Natural killer cell (primary cell): ENCODE results near the gene FJX1. TPM values are rescaled to one million over a fixed set of nuclear protein-coding genes. Genes with fewer than 3 reads are reported as not detected.

Experiments
- ATAC-seq, 3 donors: fragments of 150-1000 bp in 2 of 3; fragments of 200-7000 bp in 1 of 3; cut with Tn5 transposase; 1 replicate in 1 of 3; 2 replicates in 2 of 3; pipeline ENCODE4 v1.10.0; 2021; ENCODE audit warnings: mild to moderate bottlenecking in 2 of 3, moderate library complexity in 2 of 3
- DNase-seq, 2 donors: peaks; one replicate each; pipeline versions ENCODE4 v3.0.0 to v3.0.0-alpha.2; 2013 to 2021; ENCODE audit warnings: mixed read lengths in 1 of 2
- H3K27ac ChIP-seq: one replicate; pipeline ENCODE4 v1.5.1; 2013; ENCODE audit warnings: mild to moderate bottlenecking, low read length
- H3K27me3 ChIP-seq: one replicate; pipeline ENCODE4 v1.6.1; 2013; ENCODE audit warnings: low read length; ENCODE audit not compliant: control insufficient read depth, insufficient read depth
- H3K36me3 ChIP-seq: one replicate; pipeline ENCODE4 v1.6.1; 2013; ENCODE audit warnings: low read length; ENCODE audit not compliant: control insufficient read depth, insufficient read depth
- H3K4me1 ChIP-seq: one replicate; pipeline ENCODE4 v1.6.1; 2013; ENCODE audit warnings: low read length; ENCODE audit not compliant: control insufficient read depth, insufficient read depth
- H3K4me3 ChIP-seq: one replicate; pipeline ENCODE4 v1.5.1; 2013; ENCODE audit warnings: low read length
- H3K9me3 ChIP-seq: one replicate; pipeline ENCODE4 v1.6.1; 2013; ENCODE audit warnings: low read length; ENCODE audit not compliant: control insufficient read depth, insufficient read depth
- H3K27ac Mint-ChIP-seq, 2 donors: one replicate each; pipeline ENCODE4 v1.8.0; 2022; ENCODE audit warnings: mild to moderate bottlenecking in 2 of 2, mixed read lengths in 2 of 2, moderate library complexity in 1 of 2
- H3K27me3 Mint-ChIP-seq, 2 donors: one replicate each; pipeline ENCODE4 v1.8.0; 2022; ENCODE audit warnings: low read depth in 2 of 2, mixed read lengths in 2 of 2
- H3K36me3 Mint-ChIP-seq: one replicate; pipeline ENCODE4 v1.8.0; 2022; ENCODE audit warnings: mixed read lengths
- H3K4me1 Mint-ChIP-seq, 2 donors: one replicate each; pipeline ENCODE4 v1.8.0; 2022; ENCODE audit warnings: mixed read lengths in 2 of 2
- H3K4me3 Mint-ChIP-seq: one replicate; pipeline ENCODE4 v1.8.0; 2022; ENCODE audit warnings: mild to moderate bottlenecking, moderate library complexity, mixed read lengths
- H3K9me3 Mint-ChIP-seq, 2 donors: one replicate each; pipeline ENCODE4 v1.8.0; 2022; ENCODE audit warnings: mixed read lengths in 2 of 2
- WGBS: methylation state at CpG from one replicate; pipeline ENCODE4 v1.1.7; 2013; ENCODE audit warnings: missing lambda C conversion rate; ENCODE audit not compliant: insufficient coverage; 5-methylcytosine and 5-hydroxymethylcytosine counted together
- intact Hi-C: fragments of 100-400 bp; cut with micrococcal nuclease; formaldehyde crosslinking; loops from one replicate; pipeline ENCODE4 v1.14.2; 2022
- total RNA-seq, 4 donors: library from RNA; stranded (reverse); fragments of 120-200 nt in 1 of 4; gene quantifications; one replicate each; pipeline versions ENCODE4 v1.2.3 to v1.2.4, GENCODE V29; 2013 to 2022
- TF ChIP-seq, protein P1 (sequence below): fragments of 200-600 bp; IDR thresholded peaks from one replicate; pipeline ENCODE4 v1.8.0; 2022; ENCODE audit warnings: antibody characterized with exemption

FJX1 gene
- total RNA-seq, 3 donors from 2014 or later (not counting 1 experiment from before 2014, with no cell fraction given): not detected

DNA sequence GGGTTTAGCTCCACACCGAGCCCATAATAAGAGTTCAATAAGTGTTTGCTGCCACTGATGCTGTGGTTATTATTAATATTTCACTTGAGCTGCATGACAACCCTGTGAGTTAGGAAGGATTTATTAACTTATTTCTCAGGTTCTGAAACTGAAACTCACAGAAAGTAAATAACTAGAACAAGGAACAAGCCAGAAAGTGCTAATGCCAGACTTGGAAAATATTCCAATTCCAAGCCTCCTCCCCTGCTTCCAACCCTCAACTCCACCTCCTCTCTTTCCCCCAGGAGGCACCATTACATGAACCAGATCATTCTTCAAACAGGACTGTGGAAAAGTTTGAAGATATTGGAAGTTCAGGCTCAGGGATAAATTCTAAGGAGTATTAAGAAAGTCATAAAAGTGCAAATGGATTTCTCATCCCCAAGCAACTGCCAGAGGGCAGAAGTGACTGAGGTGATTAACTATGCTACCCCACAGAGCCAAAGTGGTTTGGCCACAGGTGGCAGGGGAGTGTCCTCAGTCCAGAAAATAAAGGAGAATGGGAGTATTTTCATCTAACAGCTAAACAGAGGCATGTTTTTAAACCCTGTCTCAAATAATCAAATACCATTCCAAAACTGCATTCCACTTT, 3.2 kb upstream of the FJX1 start:
- no peak for DNase-seq
- H3K4me1 ChIP-seq: peaks cover 16% of the 10 kb centered on the region
- no peaks in the 10 kb centered on the region for H3K9me3 ChIP-seq
- H3K4me3 ChIP-seq: no peak overlapping the region
- H3K27ac Mint-ChIP-seq: no peak overlapping the region
- H3K36me3 Mint-ChIP-seq: no peaks in the 10 kb centered on the region
- peaks cover 40 to 80% of the 10 kb centered on the region in 2 donors for H3K27me3 Mint-ChIP-seq
- intact Hi-C loops: loop anchor here (5.0 kb wide), 1 partner anchor 862 kb away; no protein-coding TSS in a partner anchor
- H3K27ac ChIP-seq: no peak overlapping the region
- ATAC-seq: no peak
- H3K4me3 Mint-ChIP-seq: no peak overlapping the region
- no peaks in the 10 kb centered on the region for H3K36me3 ChIP-seq
- TF ChIP-seq, protein P1, sequence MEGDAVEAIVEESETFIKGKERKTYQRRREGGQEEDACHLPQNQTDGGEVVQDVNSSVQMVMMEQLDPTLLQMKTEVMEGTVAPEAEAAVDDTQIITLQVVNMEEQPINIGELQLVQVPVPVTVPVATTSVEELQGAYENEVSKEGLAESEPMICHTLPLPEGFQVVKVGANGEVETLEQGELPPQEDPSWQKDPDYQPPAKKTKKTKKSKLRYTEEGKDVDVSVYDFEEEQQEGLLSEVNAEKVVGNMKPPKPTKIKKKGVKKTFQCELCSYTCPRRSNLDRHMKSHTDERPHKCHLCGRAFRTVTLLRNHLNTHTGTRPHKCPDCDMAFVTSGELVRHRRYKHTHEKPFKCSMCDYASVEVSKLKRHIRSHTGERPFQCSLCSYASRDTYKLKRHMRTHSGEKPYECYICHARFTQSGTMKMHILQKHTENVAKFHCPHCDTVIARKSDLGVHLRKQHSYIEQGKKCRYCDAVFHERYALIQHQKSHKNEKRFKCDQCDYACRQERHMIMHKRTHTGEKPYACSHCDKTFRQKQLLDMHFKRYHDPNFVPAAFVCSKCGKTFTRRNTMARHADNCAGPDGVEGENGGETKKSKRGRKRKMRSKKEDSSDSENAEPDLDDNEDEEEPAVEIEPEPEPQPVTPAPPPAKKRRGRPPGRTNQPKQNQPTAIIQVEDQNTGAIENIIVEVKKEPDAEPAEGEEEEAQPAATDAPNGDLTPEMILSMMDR: no peak
- peaks cover 13% of the 10 kb centered on the region for H3K27me3 ChIP-seq
- H3K9me3 Mint-ChIP-seq: no peaks in the 10 kb centered on the region
- 87% methylated on average over 1 of the region's 1 CpG for whole genome bisulfite sequencing
- H3K4me1 Mint-ChIP-seq: peaks cover 3 to 5% of the 10 kb centered on the region in 2 donors

DNA sequence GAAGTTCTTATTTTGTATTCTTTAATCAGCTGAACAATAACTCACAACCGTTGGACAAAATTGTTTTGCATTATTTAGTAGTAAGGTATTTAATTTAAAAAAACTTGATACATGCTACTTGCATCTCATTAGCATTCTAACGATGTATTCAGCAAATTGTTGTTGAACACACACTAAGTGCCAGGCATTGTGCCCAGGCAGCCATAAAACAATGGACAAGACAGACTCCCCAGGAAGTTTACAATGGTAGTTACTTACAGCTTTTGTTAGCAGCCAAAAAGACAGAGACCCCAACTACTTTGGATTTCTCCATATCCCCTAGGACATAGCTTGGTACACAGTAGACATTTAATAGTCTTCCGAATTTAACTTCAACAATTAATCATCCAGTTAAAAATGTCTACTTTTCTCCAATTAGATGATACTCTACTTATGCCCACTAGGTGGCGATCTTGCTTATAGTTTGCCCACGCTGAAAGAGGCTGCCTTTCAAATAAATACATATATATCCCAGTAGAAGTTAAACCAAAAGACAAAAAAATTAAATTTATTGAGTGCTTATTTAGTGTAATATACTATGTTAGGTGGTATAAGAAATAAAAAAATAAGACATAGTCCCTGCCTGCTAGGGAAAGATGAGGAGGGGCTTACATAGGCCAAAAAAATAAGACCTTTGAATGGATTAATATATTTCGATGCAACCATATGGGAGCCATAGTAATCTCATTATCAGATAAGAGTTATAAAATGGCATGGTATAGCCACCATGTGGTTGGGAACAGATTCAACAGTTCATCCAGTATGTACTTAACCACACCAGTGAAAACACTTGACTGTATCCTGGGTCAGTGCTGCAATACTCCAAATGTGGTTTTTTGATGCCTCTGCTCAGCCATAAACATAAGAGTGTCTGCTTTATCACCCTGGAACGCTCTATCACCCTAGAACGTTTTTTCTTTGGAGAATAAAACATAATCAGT, 2.0 kb upstream of the FJX1 start:
- ATAC-seq (peak; percentile 56 to 71 (median 67)), DNase-seq (peak in 1 of 2 donors; percentile 82)
- Mint-ChIP-seq H3K4me3 (peak overlapping the region; percentile 55), H3K4me1 (peaks cover 3 to 5% of the 10 kb centered on the region in 2 donors), H3K27me3 (peaks cover 41 to 82% of the 10 kb centered on the region in 2 donors), H3K36me3 (no peaks in the 10 kb centered on the region), H3K9me3 (no peaks in the 10 kb centered on the region), H3K27ac (no peak overlapping the region)
- H3K4me3 ChIP-seq: no peak overlapping the region
- H3K27ac ChIP-seq: no peak overlapping the region
- TF ChIP-seq, protein P1: peak; percentile 88
- H3K36me3 ChIP-seq: no peaks in the 10 kb centered on the region
- peaks cover 16% of the 10 kb centered on the region for H3K27me3 ChIP-seq
- intact Hi-C loops: loop anchor here (1.0 to 5.0 kb wide), 5 partner anchors 207 to 877 kb away; no protein-coding TSS in a partner anchor
- H3K9me3 ChIP-seq: no peaks in the 10 kb centered on the region
- H3K4me1 ChIP-seq: peaks cover 17% of the 10 kb centered on the region
- WGBS: 29% methylated on average over 6 of the region's 8 CpGs

DNA sequence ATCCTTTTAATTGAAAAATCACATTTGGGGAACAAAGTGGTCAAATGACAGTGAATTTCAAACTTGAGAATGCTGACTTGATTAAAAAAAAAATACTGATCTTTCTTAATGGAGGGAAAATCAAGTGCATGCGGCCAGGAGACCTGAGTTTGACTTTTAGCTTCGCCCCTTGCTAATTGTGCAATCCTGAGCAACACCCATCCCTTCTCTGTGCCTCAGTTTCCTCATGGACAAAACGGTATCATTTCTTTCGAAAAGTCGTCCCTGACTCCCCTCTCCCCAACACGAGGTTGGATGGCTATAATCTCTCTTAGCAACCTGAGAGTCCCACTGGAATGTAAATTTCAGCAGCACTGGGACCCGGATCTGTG, 959 bp upstream of the FJX1 start:
- intact Hi-C loops: loop anchor here (2.0 to 5.0 kb wide), 2 partner anchors 206 to 860 kb away; no protein-coding TSS in a partner anchor
- TF ChIP-seq, protein P1: no peak
- Mint-ChIP-seq H3K4me1 (peaks cover 3 to 5% of the 10 kb centered on the region in 2 donors), H3K36me3 (no peaks in the 10 kb centered on the region), H3K9me3 (no peaks in the 10 kb centered on the region), H3K4me3 (peak overlapping the region; percentile 83), H3K27me3 (peaks cover 42 to 82% of the 10 kb centered on the region in 2 donors), H3K27ac (no peak overlapping the region)
- Histone ChIP-seq H3K27ac (no peak overlapping the region), H3K9me3 (no peaks in the 10 kb centered on the region), H3K4me1 (peaks cover 17% of the 10 kb centered on the region), H3K36me3 (no peaks in the 10 kb centered on the region), H3K27me3 (peaks cover 27% of the 10 kb centered on the region), H3K4me3 (no peak overlapping the region)
- no peak for DNase-seq
- no peak for ATAC-seq
- WGBS: 62% methylated on average over 7 of the region's 7 CpGs
